ENCODE data around the gene KRT10. TPM values are rescaled to one million over a fixed set of nuclear protein-coding genes. Genes with fewer than 3 reads are reported as not detected.

Gene KRT10
- total RNA-seq, 3 donors from 2014 or later: 48.7 to 50.0 (median 49.7) TPM

DNA sequence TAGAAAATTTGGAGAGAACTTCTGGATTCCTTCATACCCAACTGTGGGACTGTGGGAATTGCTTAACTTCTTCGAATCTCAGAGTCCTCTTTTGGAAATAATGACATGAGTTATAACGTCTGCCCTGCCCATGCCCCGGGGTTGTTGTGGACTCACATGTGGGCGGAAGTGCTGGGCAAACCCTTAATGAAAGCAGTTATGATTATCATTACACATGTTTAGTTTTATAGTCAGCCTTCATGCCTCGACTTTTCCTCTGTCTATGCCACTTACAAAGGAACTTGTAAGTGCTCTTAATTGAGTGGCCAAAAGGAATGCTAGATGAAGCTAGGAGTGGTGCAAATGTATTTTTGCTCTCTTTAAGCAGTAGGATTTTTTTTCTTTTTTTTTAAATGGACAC lies 44.0 kb downstream of the KRT10 start:
- Mint-ChIP-seq H3K4me1 (ENCODE audit: low read depth) (peaks cover 4% of the 10 kb centered on the region), H3K4me3 (no peak overlapping the region), H3K9me3 (no peaks in the 10 kb centered on the region), H3K36me3 (ENCODE audit: insufficient read depth) (no peaks in the 10 kb centered on the region), H3K27me3 (ENCODE audit: low read depth) (peaks cover 67% of the 10 kb centered on the region)
- DNase-seq (no peak), ATAC-seq (no peak)

DNA sequence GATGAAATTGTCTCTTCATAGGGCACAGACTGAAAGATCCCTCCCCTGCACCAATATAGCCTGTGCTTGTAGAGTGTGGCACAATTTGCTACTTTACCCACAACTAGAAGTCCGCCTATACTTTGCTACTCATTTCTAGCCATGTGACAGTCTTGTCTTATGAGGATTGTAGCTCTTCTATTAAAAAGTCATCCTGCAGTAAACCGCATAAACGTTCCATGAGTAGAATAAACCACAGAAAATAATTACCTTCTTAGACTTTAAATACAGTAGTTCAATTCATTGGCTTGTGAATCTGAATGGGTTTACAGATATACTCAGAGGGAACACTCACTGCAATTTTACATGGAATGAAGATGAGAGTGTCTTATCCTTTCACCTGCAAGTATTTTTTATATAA lies 44.4 kb downstream of the KRT10 start:
- no peak overlapping the region for H3K4me3 Mint-ChIP-seq
- no peak for DNase-seq
- no peaks in the 10 kb centered on the region for H3K9me3 Mint-ChIP-seq
- no peaks in the 10 kb centered on the region for H3K36me3 Mint-ChIP-seq (ENCODE audit: insufficient read depth)
- H3K27me3 Mint-ChIP-seq (ENCODE audit: low read depth): peaks cover 64% of the 10 kb centered on the region
- peaks cover 4% of the 10 kb centered on the region for H3K4me1 Mint-ChIP-seq (ENCODE audit: low read depth)
- no peak for ATAC-seq

DNA sequence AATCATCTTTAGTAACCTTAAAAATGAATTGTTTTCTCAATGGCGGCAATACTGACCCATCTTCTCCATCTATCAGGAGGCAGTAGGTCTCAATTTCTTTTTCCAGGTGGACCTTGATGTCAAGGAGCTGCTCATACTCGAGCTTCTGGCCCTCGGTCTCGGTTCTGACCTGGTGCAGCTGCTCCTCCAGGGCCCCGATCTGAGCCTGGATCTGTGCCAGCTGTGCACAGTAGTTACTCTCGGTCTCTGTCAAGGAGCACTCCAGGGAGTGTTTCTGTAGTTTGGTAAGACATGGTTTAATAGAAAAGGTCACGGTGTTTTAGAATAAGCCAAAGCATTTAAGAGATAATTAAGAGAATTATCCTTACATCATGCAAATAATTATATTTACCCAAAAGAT lies 45.0 kb downstream of the KRT10 start:
- H3K4me1 Mint-ChIP-seq (ENCODE audit: low read depth): peaks cover 4% of the 10 kb centered on the region
- DNase-seq: no peak
- H3K4me3 Mint-ChIP-seq: no peak overlapping the region
- ATAC-seq: no peak
- peaks cover 68% of the 10 kb centered on the region for H3K27me3 Mint-ChIP-seq (ENCODE audit: low read depth)
- H3K36me3 Mint-ChIP-seq (ENCODE audit: insufficient read depth): no peaks in the 10 kb centered on the region
- H3K9me3 Mint-ChIP-seq: no peaks in the 10 kb centered on the region

DNA sequence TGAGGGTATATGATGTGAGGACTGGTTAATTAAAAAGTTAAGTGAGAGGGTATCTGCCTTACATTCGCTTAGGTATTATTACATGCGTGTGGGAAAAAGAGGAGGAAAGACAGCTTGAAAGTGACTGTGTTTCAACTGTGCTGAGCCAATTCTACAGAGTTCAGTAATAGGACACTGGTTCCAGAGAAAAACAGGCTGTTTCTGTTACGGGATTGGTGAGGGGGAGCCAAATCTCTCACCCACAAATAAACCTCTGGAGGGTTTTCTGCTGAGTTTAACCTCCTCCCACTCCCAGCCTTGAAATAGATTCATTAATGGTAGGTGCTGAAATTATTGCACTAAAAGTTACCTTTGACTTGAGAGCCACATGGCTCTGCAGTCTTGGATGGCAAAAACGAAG lies 46.5 kb downstream of the KRT10 start:
- ATAC-seq: no peak
- peaks cover 70% of the 10 kb centered on the region for H3K27me3 Mint-ChIP-seq (ENCODE audit: low read depth)

DNA sequence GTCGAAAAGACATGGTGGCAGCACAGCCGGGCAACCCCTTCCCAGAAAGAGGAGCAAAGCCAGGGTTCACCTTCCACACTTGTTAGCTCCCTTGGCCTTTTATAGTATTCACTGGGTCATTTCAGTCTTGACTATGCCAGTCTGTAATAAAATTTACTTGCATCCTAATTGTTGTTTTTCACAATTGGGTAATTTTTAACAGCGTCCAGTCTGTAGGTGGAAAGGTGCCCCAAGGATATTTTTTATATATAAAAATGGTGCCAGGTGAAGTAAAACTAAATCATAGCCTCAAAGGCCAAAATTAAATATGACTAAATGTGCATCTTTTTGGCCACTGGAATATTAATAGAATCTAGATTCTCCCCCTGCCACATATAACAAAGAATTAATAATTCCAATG lies 50.3 kb downstream of the KRT10 start, which contains the start of gene KRT26:
KRT26 (minus strand) TSS at position 101 of the 400 bp plus-strand sequence; CDS start at position 13, 88 bp downstream.
- Mint-ChIP-seq H3K4me3 (no peak within 1 kb of the TSS), H3K9me3 (no peaks in the 10 kb centered on the region), H3K4me1 (ENCODE audit: low read depth) (no peaks in the 10 kb centered on the region), H3K36me3 (ENCODE audit: insufficient read depth) (no peaks in the 10 kb centered on the region), H3K27me3 (ENCODE audit: low read depth) (peaks cover 49% of the 10 kb centered on the region)
- no peak for DNase-seq
- no peak for ATAC-seq

More for the DNA sequence above, 46.5 kb downstream of the KRT10 start:
- H3K4me3 Mint-ChIP-seq: no peak overlapping the region
- no peak for DNase-seq
- H3K9me3 Mint-ChIP-seq: no peaks in the 10 kb centered on the region
- peaks cover 4% of the 10 kb centered on the region for H3K4me1 Mint-ChIP-seq (ENCODE audit: low read depth)
- H3K36me3 Mint-ChIP-seq (ENCODE audit: insufficient read depth): no peaks in the 10 kb centered on the region

Other genes with a start within 250 kb of the KRT10 start
- 100 to 1,000 TPM; 105 to 117 (median 106) TPM for gene SMARCE1, start 174.8 kb downstream of the KRT10 start, total RNA-seq
- gene KRT222, start 157.4 kb downstream of the KRT10 start, total RNA-seq: not detected
- gene KRT24, start 118.9 kb downstream of the KRT10 start, total RNA-seq: not detected
- not detected for gene KRT25, start 67.3 kb downstream of the KRT10 start, total RNA-seq
- gene KRT26, start 50.4 kb downstream of the KRT10 start, total RNA-seq: not detected
- not detected for gene KRT27, start 40.1 kb downstream of the KRT10 start, total RNA-seq
- not detected for gene KRT28, start 22.7 kb downstream of the KRT10 start, total RNA-seq
- gene KRT12, start 44.6 kb upstream of the KRT10 start, total RNA-seq: not detected
- under 1 TPM; 0.19 to 0.30 (median 0.21) TPM for gene KRT20, start 62.6 kb upstream of the KRT10 start, total RNA-seq
- gene KRT23, start 115.0 kb upstream of the KRT10 start, total RNA-seq: not detected
- gene KRT39, start 144.3 kb upstream of the KRT10 start, total RNA-seq: not detected
- gene KRT40, start 161.7 kb upstream of the KRT10 start, total RNA-seq: not detected
- gene KRTAP3-3, start 171.6 kb upstream of the KRT10 start, total RNA-seq: not detected
- gene KRTAP3-2, start 177.3 kb upstream of the KRT10 start, total RNA-seq: not detected
- not detected for gene KRTAP3-1, start 186.5 kb upstream of the KRT10 start, total RNA-seq
- gene KRTAP1-5, start 204.6 kb upstream of the KRT10 start, total RNA-seq: not detected
- not detected for gene KRTAP1-4, start 207.6 kb upstream of the KRT10 start, total RNA-seq
- not detected for gene KRTAP1-3, start 212.3 kb upstream of the KRT10 start, total RNA-seq
- not detected for gene KRTAP1-1, start 218.8 kb upstream of the KRT10 start, total RNA-seq
- not detected for gene KRTAP2-1, start 224.7 kb upstream of the KRT10 start, total RNA-seq
- not detected for gene KRTAP2-2, start 232.6 kb upstream of the KRT10 start, total RNA-seq
- not detected for gene KRTAP2-3, start 237.5 kb upstream of the KRT10 start, total RNA-seq
- gene KRTAP2-4, start 243.3 kb upstream of the KRT10 start, total RNA-seq: not detected